Peyer's patch (tissue), 4 donors: ENCODE data around the gene CD93.

Source experiments
- POLR2A ChIP-seq, 2 donors: fragments of 450-650 bp; IDR thresholded peaks; one replicate each; pipeline ENCODE4 v1.5.1; 2017; ENCODE audit warnings: antibody characterized with exemption in 2 of 2, mild to moderate bottlenecking in 2 of 2, moderate library complexity in 2 of 2
- TF ChIP-seq, protein P1 (sequence below), 6 experiments: fragments of 450-650 bp in 4 of 6; fragments of 200-600 bp in 2 of 6; sonication (generic) in 1 of 6; IDR thresholded peaks; one replicate each; pipeline ENCODE4 v1.5.1; 2017 to 2019; ENCODE audit warnings: antibody characterized with exemption in 6 of 6, mild to moderate bottlenecking in 3 of 6, moderate library complexity in 1 of 6

DNA sequence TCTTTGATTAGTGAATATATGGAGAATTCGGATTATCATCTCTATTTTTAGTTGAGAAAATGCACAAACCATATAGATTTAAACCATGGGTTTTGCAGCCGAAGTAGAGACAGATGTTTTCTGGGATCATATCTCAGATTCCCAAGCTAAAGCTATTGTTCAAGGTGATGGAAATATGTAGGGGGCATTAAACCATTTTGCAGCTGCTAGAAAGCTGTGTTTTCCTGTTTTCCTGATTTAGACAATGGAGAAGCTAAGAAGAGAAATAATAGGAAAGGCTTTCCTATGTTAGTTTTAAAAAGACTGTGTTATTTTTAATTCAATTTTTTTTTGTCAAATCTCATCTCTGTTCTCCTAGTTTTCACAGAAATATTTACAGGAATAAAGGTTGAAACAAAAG lies 6.2 kb downstream of the CD93 start:
- TF ChIP-seq POLR2A (IDR thresholded peaks at IDR 0.05) = no peak
- TF ChIP-seq, protein P1, sequence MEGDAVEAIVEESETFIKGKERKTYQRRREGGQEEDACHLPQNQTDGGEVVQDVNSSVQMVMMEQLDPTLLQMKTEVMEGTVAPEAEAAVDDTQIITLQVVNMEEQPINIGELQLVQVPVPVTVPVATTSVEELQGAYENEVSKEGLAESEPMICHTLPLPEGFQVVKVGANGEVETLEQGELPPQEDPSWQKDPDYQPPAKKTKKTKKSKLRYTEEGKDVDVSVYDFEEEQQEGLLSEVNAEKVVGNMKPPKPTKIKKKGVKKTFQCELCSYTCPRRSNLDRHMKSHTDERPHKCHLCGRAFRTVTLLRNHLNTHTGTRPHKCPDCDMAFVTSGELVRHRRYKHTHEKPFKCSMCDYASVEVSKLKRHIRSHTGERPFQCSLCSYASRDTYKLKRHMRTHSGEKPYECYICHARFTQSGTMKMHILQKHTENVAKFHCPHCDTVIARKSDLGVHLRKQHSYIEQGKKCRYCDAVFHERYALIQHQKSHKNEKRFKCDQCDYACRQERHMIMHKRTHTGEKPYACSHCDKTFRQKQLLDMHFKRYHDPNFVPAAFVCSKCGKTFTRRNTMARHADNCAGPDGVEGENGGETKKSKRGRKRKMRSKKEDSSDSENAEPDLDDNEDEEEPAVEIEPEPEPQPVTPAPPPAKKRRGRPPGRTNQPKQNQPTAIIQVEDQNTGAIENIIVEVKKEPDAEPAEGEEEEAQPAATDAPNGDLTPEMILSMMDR (IDR thresholded peaks at IDR 0.05) = no peak
